ENCODE results near the gene PSMD11.

- TF ChIP-seq, protein P1, sequence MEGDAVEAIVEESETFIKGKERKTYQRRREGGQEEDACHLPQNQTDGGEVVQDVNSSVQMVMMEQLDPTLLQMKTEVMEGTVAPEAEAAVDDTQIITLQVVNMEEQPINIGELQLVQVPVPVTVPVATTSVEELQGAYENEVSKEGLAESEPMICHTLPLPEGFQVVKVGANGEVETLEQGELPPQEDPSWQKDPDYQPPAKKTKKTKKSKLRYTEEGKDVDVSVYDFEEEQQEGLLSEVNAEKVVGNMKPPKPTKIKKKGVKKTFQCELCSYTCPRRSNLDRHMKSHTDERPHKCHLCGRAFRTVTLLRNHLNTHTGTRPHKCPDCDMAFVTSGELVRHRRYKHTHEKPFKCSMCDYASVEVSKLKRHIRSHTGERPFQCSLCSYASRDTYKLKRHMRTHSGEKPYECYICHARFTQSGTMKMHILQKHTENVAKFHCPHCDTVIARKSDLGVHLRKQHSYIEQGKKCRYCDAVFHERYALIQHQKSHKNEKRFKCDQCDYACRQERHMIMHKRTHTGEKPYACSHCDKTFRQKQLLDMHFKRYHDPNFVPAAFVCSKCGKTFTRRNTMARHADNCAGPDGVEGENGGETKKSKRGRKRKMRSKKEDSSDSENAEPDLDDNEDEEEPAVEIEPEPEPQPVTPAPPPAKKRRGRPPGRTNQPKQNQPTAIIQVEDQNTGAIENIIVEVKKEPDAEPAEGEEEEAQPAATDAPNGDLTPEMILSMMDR (IDR thresholded peaks at IDR 0.05; ENCODE audit: low read length) = no peak
- TF ChIP-seq EZH2 (IDR thresholded peaks at IDR 0.05; ENCODE audit: borderline replicate concordance, low read length) = no peak
Observed at GRCh38 chr17:32512328-32512727, 68.0 kb downstream of the PSMD11 start.

Data from OCI-LY1 (cell line).